Astrocyte (in vitro differentiated cells and primary cell): ENCODE results near the gene NUDT19. TPM values are rescaled to one million over a fixed set of nuclear protein-coding genes. Genes with fewer than 3 reads are reported as not detected.

Experiments
- DNase-seq: peaks from one replicate; pipeline ENCODE4 v3.0.0-alpha.2; 2010; ENCODE audit warnings: low read depth
- FAIRE-seq: peaks from 2 replicates; lab custom pipeline; 2011; peaks lifted over from hg19 to GRCh38; lab: Jason Lieb, UNC
- H2AFZ ChIP-seq: 2 replicates; pipeline ENCODE4 v1.6.0; 2012; ENCODE audit warnings: low read depth, low read length, inconsistent platforms
- H3K27ac ChIP-seq: 2 replicates; pipeline ENCODE4 v1.5.1; 2011; ENCODE audit warnings: low read depth, low read length, inconsistent platforms
- H3K27me3 ChIP-seq: 2 replicates; pipeline ENCODE4 v1.6.0; 2011; ENCODE audit warnings: low read length, inconsistent platforms; ENCODE audit not compliant: insufficient read depth
- H3K36me3 ChIP-seq: 2 replicates; pipeline ENCODE4 v1.5.1; 2011; ENCODE audit warnings: low read length, inconsistent platforms; ENCODE audit not compliant: insufficient read depth
- H3K4me1 ChIP-seq: 2 replicates; pipeline ENCODE4 v1.5.1; 2011; ENCODE audit warnings: low read length, inconsistent platforms; ENCODE audit not compliant: insufficient read depth
- H3K4me2 ChIP-seq: 2 replicates; pipeline ENCODE4 v1.6.0; 2012; ENCODE audit warnings: low read length, inconsistent platforms
- H3K4me3 ChIP-seq: 2 replicates; pipeline ENCODE4 v1.5.1; 2011; ENCODE audit warnings: low read depth, mild to moderate bottlenecking, low read length, inconsistent platforms; ENCODE audit not compliant: insufficient read depth
- H3K79me2 ChIP-seq: 2 replicates; pipeline ENCODE4 v1.6.0; 2012; ENCODE audit warnings: mild to moderate bottlenecking, low read length, inconsistent platforms; ENCODE audit not compliant: insufficient read depth
- H3K9ac ChIP-seq: 2 replicates; pipeline ENCODE4 v1.6.0; 2012; ENCODE audit warnings: mild to moderate bottlenecking, low read length, inconsistent platforms
- H3K9me3 ChIP-seq: 2 replicates; pipeline ENCODE4 v1.5.1; 2012; ENCODE audit warnings: low read depth, mild to moderate bottlenecking, low read length, inconsistent platforms; ENCODE audit not compliant: insufficient read depth
- H4K20me1 ChIP-seq: 2 replicates; pipeline ENCODE4 v1.6.0; 2012; ENCODE audit warnings: low read length, inconsistent platforms; ENCODE audit not compliant: insufficient read depth
- H3K27ac Mint-ChIP-seq: one replicate; pipeline ENCODE4 v1.8.0; 2021; ENCODE audit warnings: mild to moderate bottlenecking, mixed read lengths; ENCODE audit not compliant: unreplicated experiment
- H3K27me3 Mint-ChIP-seq: one replicate; pipeline ENCODE4 v1.8.0; 2021; ENCODE audit warnings: low read depth, mixed read lengths; ENCODE audit not compliant: unreplicated experiment
- H3K36me3 Mint-ChIP-seq: one replicate; pipeline ENCODE4 v1.8.0; 2021; ENCODE audit warnings: low read depth, mixed read lengths; ENCODE audit not compliant: unreplicated experiment
- H3K4me1 Mint-ChIP-seq: one replicate; pipeline ENCODE4 v1.8.0; 2021; ENCODE audit warnings: low read depth, mixed read lengths; ENCODE audit not compliant: unreplicated experiment
- H3K4me3 Mint-ChIP-seq: one replicate; pipeline ENCODE4 v1.8.0; 2021; ENCODE audit warnings: mild to moderate bottlenecking, moderate library complexity, mixed read lengths; ENCODE audit not compliant: unreplicated experiment
- H3K9me3 Mint-ChIP-seq: one replicate; pipeline ENCODE4 v1.8.0; 2021; ENCODE audit warnings: mild to moderate bottlenecking, mixed read lengths; ENCODE audit not compliant: unreplicated experiment
- EZH2 ChIP-seq: IDR thresholded peaks from 2 replicates; pipeline ENCODE4 v1.6.1; 2012; ENCODE audit warnings: mild to moderate bottlenecking, low read length, inconsistent platforms; ENCODE audit not compliant: insufficient read depth
- total RNA-seq: library from RNA; stranded (reverse); gene quantifications from 2 replicates; pipeline ENCODE4 v1.2.1, GENCODE V29; 2021
- TF ChIP-seq, protein P1 (sequence below): IDR thresholded peaks from 2 replicates; pipeline ENCODE4 v1.5.1; 2011; ENCODE audit warnings: low read depth, mild to moderate bottlenecking, inconsistent platforms, low read length, moderate library complexity; ENCODE audit not compliant: insufficient read depth

The NUDT19 gene
- total RNA-seq, 1 donor from 2014 or later: 4.0 TPM

DNA sequence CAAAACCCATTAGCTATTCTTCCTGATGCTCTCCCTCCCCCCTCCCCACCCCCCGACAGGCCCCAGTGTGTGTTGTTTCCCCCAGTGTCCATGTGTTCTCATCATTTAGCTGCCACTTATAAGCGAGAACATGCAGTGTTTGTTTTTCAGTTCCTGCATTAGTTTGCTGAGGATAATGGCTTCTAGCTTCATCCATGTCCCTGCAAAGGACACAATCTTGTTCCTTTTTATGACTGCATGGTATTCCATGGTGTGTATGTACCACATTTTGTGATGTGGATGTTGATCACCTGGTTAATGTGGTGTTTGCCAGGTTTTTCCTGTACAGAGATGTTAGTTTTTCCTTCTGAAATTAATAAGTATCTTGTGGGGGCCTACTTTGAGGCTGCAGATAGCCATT lies 59.4 kb downstream of the NUDT19 start:
- H3K36me3 Mint-ChIP-seq: no peaks in the 10 kb centered on the region
- H3K4me1 Mint-ChIP-seq: no peaks in the 10 kb centered on the region
- no peak overlapping the region for H2AFZ ChIP-seq
- no peaks in the 10 kb centered on the region for H3K79me2 ChIP-seq
- FAIRE-seq (no peak), DNase-seq (no peak)
- no peak overlapping the region for H3K9ac ChIP-seq
- H3K4me2 ChIP-seq: no peak overlapping the region
- no peak overlapping the region for H3K27ac ChIP-seq
- no peaks in the 10 kb centered on the region for H3K4me1 ChIP-seq
- no peaks in the 10 kb centered on the region for H3K9me3 ChIP-seq
- H3K9me3 Mint-ChIP-seq: no peaks in the 10 kb centered on the region
- H3K27me3 ChIP-seq: peaks cover 2% of the 10 kb centered on the region
- no peaks in the 10 kb centered on the region for H3K36me3 ChIP-seq
- H4K20me1 ChIP-seq: no peaks in the 10 kb centered on the region
- H3K27me3 Mint-ChIP-seq: peaks cover 23% of the 10 kb centered on the region
- no peak overlapping the region for H3K4me3 Mint-ChIP-seq
- no peak overlapping the region for H3K27ac Mint-ChIP-seq
- TF ChIP-seq, protein P1, sequence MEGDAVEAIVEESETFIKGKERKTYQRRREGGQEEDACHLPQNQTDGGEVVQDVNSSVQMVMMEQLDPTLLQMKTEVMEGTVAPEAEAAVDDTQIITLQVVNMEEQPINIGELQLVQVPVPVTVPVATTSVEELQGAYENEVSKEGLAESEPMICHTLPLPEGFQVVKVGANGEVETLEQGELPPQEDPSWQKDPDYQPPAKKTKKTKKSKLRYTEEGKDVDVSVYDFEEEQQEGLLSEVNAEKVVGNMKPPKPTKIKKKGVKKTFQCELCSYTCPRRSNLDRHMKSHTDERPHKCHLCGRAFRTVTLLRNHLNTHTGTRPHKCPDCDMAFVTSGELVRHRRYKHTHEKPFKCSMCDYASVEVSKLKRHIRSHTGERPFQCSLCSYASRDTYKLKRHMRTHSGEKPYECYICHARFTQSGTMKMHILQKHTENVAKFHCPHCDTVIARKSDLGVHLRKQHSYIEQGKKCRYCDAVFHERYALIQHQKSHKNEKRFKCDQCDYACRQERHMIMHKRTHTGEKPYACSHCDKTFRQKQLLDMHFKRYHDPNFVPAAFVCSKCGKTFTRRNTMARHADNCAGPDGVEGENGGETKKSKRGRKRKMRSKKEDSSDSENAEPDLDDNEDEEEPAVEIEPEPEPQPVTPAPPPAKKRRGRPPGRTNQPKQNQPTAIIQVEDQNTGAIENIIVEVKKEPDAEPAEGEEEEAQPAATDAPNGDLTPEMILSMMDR: no peak
- no peak for TF ChIP-seq EZH2
- H3K4me3 ChIP-seq: no peak overlapping the region

DNA sequence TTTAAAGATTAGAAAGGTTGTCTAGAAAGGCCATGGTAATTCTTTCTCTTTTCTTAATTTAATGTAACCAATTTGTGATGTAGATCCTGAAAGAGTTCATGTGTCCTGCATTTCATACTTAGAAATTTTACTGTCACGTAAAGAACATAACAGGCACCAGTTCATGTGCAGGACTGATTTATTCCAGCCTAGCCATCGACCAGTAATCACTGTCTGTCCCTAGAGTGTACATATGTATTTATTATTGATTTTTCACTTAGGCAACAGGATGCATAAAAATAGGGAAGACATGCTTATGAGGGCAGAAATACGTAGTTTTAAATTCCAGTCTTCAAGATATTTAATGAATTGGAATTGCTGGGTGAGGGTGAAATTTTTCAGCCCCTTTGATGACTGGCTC lies 65.6 kb downstream of the NUDT19 start:
- no peaks in the 10 kb centered on the region for H3K4me1 Mint-ChIP-seq

More for the DNA sequence above, 65.6 kb downstream of the NUDT19 start:
- Mint-ChIP-seq H3K27ac (no peak overlapping the region), H3K36me3 (no peaks in the 10 kb centered on the region), H3K4me3 (no peak overlapping the region), H3K9me3 (no peaks in the 10 kb centered on the region), H3K27me3 (peaks cover 4% of the 10 kb centered on the region)
- H3K9ac ChIP-seq: no peak overlapping the region
- H3K27ac ChIP-seq: no peak overlapping the region
- H3K79me2 ChIP-seq: no peaks in the 10 kb centered on the region
- H3K9me3 ChIP-seq: no peaks in the 10 kb centered on the region
- no peaks in the 10 kb centered on the region for H3K36me3 ChIP-seq
- H4K20me1 ChIP-seq: no peaks in the 10 kb centered on the region
- no peak overlapping the region for H2AFZ ChIP-seq
- no peak overlapping the region for H3K4me2 ChIP-seq
- FAIRE-seq (no peak), DNase-seq (no peak)
- no peak for TF ChIP-seq EZH2
- TF ChIP-seq, protein P1: no peak
- no peak overlapping the region for H3K4me3 ChIP-seq
- no peaks in the 10 kb centered on the region for H3K4me1 ChIP-seq
- H3K27me3 ChIP-seq: peaks cover 4% of the 10 kb centered on the region

Other genes with a start within 250 kb of the NUDT19 start
- 120 and 127 TPM in 2 replicates for gene PDCD5, start 110.6 kb upstream of the NUDT19 start, total RNA-seq
- 19.7 and 20.8 TPM in 2 replicates for gene ANKRD27, start 16.6 kb upstream of the NUDT19 start, total RNA-seq
- 0.18 and 0.19 TPM in 2 replicates for gene RGS9BP, start 16.0 kb upstream of the NUDT19 start, total RNA-seq
- gene TDRD12, start 27.9 kb downstream of the NUDT19 start, total RNA-seq: not detected in 2 replicates
- 0.17 and 0.45 TPM in 2 replicates for gene SLC7A9, start 177.9 kb downstream of the NUDT19 start, total RNA-seq